ENCODE measurements around the gene SIN3A. TPM values are rescaled to one million over a fixed set of nuclear protein-coding genes. Genes with fewer than 3 reads are reported as not detected.

Gene SIN3A
- total and polyA plus RNA-seq, 2 experiments from 2014 or later: 24.3 to 73.0 TPM

- ATAC-seq (peak; percentile 94), DNase-seq (ENCODE audit: low spot score) (peak; percentile 99)
- Histone ChIP-seq H3K9me2 (ENCODE audit: insufficient read depth) (no peaks in the 10 kb centered on the region), H3K79me2 (replicated peaks; ENCODE audit: insufficient read depth) (peaks cover 6% of the 10 kb centered on the region), H2AFZ (peak within 1 kb of the TSS; percentile 88), H4K20me1 (replicated peaks; ENCODE audit: insufficient read depth) (no peaks in the 10 kb centered on the region), H3K4me1 (ENCODE audit: insufficient read depth) (no peaks in the 10 kb centered on the region), H3K4me2 (peak within 1 kb of the TSS; percentile 94), H3F3A (replicated peaks; ENCODE audit: low read depth) (no peaks in the 10 kb centered on the region), H3K4me3 (peak within 1 kb of the TSS; percentile 74), H3K27me3 (ENCODE audit: insufficient read depth) (no peaks in the 10 kb centered on the region), H3K36me3 (ENCODE audit: insufficient read depth) (no peaks in the 10 kb centered on the region), H3K27ac (ENCODE audit: low read depth) (no peak within 1 kb of the TSS)
- Mint-ChIP-seq H3K9me3 (peaks cover 3% of the 10 kb centered on the region; the same call in 2 of the 3 replicates), H3K27ac (peak within 1 kb of the TSS; percentile 96), H3K27me3 (ENCODE audit: insufficient read depth, low read depth, poor library complexity) (peaks cover 18% of the 10 kb centered on the region), H3K4me1 (peaks cover 14% of the 10 kb centered on the region), H3K4me3 (peak within 1 kb of the TSS; percentile 98), H3K36me3 (ENCODE audit: low read depth) (peaks cover 9% of the 10 kb centered on the region)
- TF ChIP-seq, protein P1, sequence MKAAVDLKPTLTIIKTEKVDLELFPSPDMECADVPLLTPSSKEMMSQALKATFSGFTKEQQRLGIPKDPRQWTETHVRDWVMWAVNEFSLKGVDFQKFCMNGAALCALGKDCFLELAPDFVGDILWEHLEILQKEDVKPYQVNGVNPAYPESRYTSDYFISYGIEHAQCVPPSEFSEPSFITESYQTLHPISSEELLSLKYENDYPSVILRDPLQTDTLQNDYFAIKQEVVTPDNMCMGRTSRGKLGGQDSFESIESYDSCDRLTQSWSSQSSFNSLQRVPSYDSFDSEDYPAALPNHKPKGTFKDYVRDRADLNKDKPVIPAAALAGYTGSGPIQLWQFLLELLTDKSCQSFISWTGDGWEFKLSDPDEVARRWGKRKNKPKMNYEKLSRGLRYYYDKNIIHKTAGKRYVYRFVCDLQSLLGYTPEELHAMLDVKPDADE (IDR thresholded peaks at IDR 0.05): peak; percentile 70
- no peak for TF ChIP-seq EZH2 (IDR thresholded peaks at IDR 0.05; ENCODE audit: low read depth, unreplicated experiment)
- TF ChIP-seq POLR2AphosphoS5 (IDR thresholded peaks at IDR 0.05; ENCODE audit: low read depth): peak; percentile 61
Measured at GRCh38 chr15:75335705-75336355, 115.7 kb downstream of the SIN3A start, which contains the start of gene COMMD4. COMMD4 (plus strand) TSS chr15:75336063; CDS start chr15:75336090, 27 bp downstream.

DNA sequence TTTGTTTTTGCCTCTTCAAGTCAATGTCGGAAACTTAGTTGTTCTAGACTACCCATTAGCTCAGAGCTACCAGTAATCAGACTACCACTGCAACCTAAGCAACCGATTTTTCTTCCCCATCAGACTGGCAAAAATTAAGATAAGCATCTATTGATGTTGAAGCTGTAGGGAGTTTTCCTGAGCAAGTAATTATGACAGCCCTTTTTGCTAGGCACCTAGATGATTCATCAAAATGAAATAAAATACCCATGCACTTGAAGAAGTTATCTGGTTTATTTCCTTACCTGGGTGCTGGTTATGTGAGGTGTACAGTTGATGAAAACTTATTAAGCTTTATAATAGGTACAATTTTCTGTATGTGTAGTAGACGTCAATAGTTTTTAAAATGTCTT, 116.2 kb downstream of the SIN3A start:
- H3K79me2 ChIP-seq (replicated peaks; ENCODE audit: insufficient read depth): peaks cover 6% of the 10 kb centered on the region
- Mint-ChIP-seq H3K9me3 (peaks cover 3% of the 10 kb centered on the region; the same call in 2 of the 3 replicates), H3K4me1 (peaks cover 14% of the 10 kb centered on the region), H3K27me3 (ENCODE audit: insufficient read depth, low read depth, poor library complexity) (peaks cover 18% of the 10 kb centered on the region), H3K27ac (peak overlapping the region; percentile 96), H3K36me3 (ENCODE audit: low read depth) (peaks cover 6% of the 10 kb centered on the region), H3K4me3 (peak overlapping the region; percentile 98)
- H3K27ac ChIP-seq (ENCODE audit: low read depth): no peak overlapping the region
- H3K36me3 ChIP-seq (ENCODE audit: insufficient read depth): no peaks in the 10 kb centered on the region
- no peaks in the 10 kb centered on the region for H3F3A ChIP-seq (replicated peaks; ENCODE audit: low read depth)
- H4K20me1 ChIP-seq (replicated peaks; ENCODE audit: insufficient read depth): no peaks in the 10 kb centered on the region
- H3K4me1 ChIP-seq (ENCODE audit: insufficient read depth): no peaks in the 10 kb centered on the region
- DNase-seq (ENCODE audit: low spot score) (no peak), ATAC-seq (no peak)
- no peaks in the 10 kb centered on the region for H3K27me3 ChIP-seq (ENCODE audit: insufficient read depth)
- H3K4me3 ChIP-seq: peak overlapping the region; percentile 74
- peak overlapping the region; percentile 63; the same call in 1 of the 2 replicates for H2AFZ ChIP-seq
- H3K4me2 ChIP-seq: peak overlapping the region; percentile 94
- no peaks in the 10 kb centered on the region for H3K9me2 ChIP-seq (ENCODE audit: insufficient read depth)
- TF ChIP-seq NANOG (IDR thresholded peaks at IDR 0.05; ENCODE audit: borderline replicate concordance) (no peak), STAT1 (IDR thresholded peaks at IDR 0.05; ENCODE audit: unreplicated experiment) (no peak), EZH2 (IDR thresholded peaks at IDR 0.05; ENCODE audit: low read depth, unreplicated experiment) (no peak), JUNB (IDR thresholded peaks at IDR 0.05; ENCODE audit: unreplicated experiment) (no peak), ZNF114 (CRISPR knock-in tag; IDR thresholded peaks at IDR 0.05) (no peak), CREB1 (CRISPR knock-in tag; IDR thresholded peaks at IDR 0.05; ENCODE audit: low read depth) (no peak), EZH2phosphoT487 (IDR thresholded peaks at IDR 0.05; ENCODE audit: unreplicated experiment) (no peak), ZNF331 (CRISPR knock-in tag; IDR thresholded peaks at IDR 0.05; ENCODE audit: low read depth) (no peak), POLR2AphosphoS5 (IDR thresholded peaks at IDR 0.05; ENCODE audit: low read depth) (no peak)
- TF ChIP-seq, protein P1 (IDR thresholded peaks at IDR 0.05): no peak
- TF ChIP-seq, protein P2, sequence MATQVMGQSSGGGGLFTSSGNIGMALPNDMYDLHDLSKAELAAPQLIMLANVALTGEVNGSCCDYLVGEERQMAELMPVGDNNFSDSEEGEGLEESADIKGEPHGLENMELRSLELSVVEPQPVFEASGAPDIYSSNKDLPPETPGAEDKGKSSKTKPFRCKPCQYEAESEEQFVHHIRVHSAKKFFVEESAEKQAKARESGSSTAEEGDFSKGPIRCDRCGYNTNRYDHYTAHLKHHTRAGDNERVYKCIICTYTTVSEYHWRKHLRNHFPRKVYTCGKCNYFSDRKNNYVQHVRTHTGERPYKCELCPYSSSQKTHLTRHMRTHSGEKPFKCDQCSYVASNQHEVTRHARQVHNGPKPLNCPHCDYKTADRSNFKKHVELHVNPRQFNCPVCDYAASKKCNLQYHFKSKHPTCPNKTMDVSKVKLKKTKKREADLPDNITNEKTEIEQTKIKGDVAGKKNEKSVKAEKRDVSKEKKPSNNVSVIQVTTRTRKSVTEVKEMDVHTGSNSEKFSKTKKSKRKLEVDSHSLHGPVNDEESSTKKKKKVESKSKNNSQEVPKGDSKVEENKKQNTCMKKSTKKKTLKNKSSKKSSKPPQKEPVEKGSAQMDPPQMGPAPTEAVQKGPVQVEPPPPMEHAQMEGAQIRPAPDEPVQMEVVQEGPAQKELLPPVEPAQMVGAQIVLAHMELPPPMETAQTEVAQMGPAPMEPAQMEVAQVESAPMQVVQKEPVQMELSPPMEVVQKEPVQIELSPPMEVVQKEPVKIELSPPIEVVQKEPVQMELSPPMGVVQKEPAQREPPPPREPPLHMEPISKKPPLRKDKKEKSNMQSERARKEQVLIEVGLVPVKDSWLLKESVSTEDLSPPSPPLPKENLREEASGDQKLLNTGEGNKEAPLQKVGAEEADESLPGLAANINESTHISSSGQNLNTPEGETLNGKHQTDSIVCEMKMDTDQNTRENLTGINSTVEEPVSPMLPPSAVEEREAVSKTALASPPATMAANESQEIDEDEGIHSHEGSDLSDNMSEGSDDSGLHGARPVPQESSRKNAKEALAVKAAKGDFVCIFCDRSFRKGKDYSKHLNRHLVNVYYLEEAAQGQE (IDR thresholded peaks at IDR 0.05; ENCODE audit: unreplicated experiment): no peak
- TF ChIP-seq, protein P3, sequence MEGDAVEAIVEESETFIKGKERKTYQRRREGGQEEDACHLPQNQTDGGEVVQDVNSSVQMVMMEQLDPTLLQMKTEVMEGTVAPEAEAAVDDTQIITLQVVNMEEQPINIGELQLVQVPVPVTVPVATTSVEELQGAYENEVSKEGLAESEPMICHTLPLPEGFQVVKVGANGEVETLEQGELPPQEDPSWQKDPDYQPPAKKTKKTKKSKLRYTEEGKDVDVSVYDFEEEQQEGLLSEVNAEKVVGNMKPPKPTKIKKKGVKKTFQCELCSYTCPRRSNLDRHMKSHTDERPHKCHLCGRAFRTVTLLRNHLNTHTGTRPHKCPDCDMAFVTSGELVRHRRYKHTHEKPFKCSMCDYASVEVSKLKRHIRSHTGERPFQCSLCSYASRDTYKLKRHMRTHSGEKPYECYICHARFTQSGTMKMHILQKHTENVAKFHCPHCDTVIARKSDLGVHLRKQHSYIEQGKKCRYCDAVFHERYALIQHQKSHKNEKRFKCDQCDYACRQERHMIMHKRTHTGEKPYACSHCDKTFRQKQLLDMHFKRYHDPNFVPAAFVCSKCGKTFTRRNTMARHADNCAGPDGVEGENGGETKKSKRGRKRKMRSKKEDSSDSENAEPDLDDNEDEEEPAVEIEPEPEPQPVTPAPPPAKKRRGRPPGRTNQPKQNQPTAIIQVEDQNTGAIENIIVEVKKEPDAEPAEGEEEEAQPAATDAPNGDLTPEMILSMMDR (conservative IDR thresholded peaks at IDR 0.05; ENCODE audit: low read depth in 2 of 2): no peak

Data from GM23338 (cell line).